Urinary bladder (tissue), 4 donors: ENCODE data around the gene MSRB1. TPM values are rescaled to one million over a fixed set of nuclear protein-coding genes. Genes with fewer than 3 reads are reported as not detected.
"Not testable (repeated sequence)": the region's sequence is repeated elsewhere in the genome, so short reads cannot be mapped to it uniquely, and the experiment has no call there.

Source experiments
- DNase-seq: peaks from one replicate; pipeline ENCODE4 v3.0.0-alpha.2; 2015; ENCODE audit errors: extremely low spot score
- H3K27ac ChIP-seq: one replicate; pipeline ENCODE4 v1.5.1; 2013; ENCODE audit warnings: low read depth, mild to moderate bottlenecking, moderate library complexity
- H3K36me3 ChIP-seq: one replicate; pipeline ENCODE4 v1.6.1; 2013; ENCODE audit warnings: mild to moderate bottlenecking, moderate library complexity; ENCODE audit not compliant: insufficient read depth
- H3K4me1 ChIP-seq: one replicate; pipeline ENCODE4 v1.6.1; 2013; ENCODE audit warnings: mild to moderate bottlenecking, moderate library complexity; ENCODE audit not compliant: insufficient read depth
- H3K4me3 ChIP-seq: one replicate; pipeline ENCODE4 v1.5.1; 2013; ENCODE audit warnings: low read depth, low read length
- WGBS: extraction: QIAGEN DNeasy Blood & Tissue Kit; methylation state at CpG from one replicate; pipeline ENCODE4 v1.1.7; 2013; 5-methylcytosine and 5-hydroxymethylcytosine counted together
- polyA plus RNA-seq: library from polyadenylated mRNA; stranded (reverse); fragments of 200-250 nt; gene quantifications from one replicate; pipeline ENCODE4 v1.2.3, GENCODE V29; 2013
- total RNA-seq: library from RNA; depleted of rRNA; stranded (reverse); fragments of >200 nt; gene quantifications from one replicate; pipeline ENCODE4 v1.2.3, GENCODE V29; 2014
- donor health status: healthy with polysubstance abuse.
- donor health status: healthy.

Gene MSRB1
- total and polyA plus RNA-seq, 2 donors = 4.0 to 107 TPM

DNA sequence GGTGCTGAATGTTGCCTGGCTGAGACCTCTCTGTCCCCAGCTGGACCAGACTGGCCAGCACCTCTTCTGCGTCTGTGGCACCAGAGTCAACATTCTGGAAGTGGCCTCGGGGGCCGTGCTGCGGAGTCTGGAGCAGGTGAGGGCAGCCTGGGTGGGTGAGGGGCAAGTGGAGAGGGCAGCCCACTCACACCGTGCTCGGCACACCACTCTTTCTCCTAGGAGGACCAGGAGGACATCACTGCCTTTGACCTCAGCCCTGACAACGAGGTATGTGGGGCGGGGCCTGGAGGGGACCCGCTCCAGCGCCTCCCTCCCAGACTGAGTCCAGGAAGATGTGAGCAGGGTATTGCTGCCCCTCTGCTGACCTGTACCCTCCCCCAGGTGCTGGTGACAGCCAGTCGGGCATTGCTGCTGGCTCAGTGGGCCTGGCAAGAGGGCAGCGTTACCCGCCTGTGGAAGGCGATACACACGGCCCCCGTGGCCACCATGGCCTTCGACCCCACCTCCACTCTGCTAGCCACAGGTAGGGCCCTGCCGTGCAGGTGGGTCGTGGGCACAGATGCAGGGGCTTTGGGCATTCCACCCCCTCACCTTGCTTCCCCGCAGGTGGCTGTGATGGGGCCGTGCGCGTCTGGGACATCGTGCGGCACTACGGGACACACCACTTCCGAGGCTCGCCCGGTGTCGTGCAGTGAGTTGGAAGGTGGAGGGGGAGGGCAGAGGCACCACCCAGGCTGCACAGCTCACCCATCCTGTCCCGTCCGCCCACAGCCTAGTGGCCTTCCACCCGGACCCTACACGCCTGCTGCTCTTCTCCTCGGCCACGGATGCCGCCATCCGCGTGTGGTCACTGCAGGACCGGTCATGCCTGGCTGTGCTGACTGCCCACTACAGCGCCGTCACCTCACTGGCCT, 31.4 kb upstream of the MSRB1 start:
- peaks cover 10% of the 10 kb centered on the region for H3K36me3 ChIP-seq
- peaks cover 1% of the 10 kb centered on the region for H3K4me1 ChIP-seq
- H3K27ac ChIP-seq = no peak overlapping the region
- H3K4me3 ChIP-seq = no peak overlapping the region
- 94% methylated on average over 42 of the region's 42 CpGs for WGBS
- no peak for DNase-seq

DNA sequence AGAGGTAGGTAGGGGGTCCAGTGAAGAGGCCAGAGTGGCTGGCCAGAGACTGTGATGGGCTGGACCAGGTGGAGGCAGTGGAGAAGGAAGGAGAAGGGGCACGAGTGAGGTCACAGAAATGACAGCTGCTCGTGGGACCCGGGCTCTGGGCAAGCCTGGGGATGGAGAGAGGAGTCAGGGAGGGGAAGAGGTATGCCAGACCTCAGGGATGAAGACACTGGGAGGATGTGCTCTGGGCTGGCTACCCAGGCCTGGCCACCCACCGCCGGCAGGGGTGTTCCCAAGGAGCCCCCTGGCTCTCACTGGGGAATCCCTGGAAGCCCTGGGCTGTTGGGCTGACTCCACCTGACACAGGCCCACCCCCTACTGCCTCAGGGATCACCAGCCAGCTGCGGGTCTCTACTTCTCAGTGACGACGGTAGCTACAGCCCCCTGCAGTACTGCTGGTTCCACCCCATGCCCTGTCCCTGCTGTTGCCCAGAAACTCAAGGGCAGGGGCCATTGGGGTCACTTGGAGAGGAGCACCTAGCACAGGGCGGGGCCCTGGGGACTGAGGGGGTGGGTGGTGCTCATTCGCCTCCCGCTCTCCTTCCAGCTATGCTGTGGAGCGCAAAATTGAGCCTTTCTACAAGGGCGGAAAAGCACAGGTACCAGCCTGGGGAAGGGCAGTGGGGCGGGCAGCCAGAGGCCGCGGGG, 30.6 kb upstream of the MSRB1 start:
- 92% methylated on average over 16 of the region's 16 CpGs for WGBS
- DNase-seq = no peak
- H3K4me1 ChIP-seq = peaks cover 1% of the 10 kb centered on the region
- peaks cover 10% of the 10 kb centered on the region for H3K36me3 ChIP-seq
- no peak overlapping the region for H3K27ac ChIP-seq
- H3K4me3 ChIP-seq = no peak overlapping the region

DNA sequence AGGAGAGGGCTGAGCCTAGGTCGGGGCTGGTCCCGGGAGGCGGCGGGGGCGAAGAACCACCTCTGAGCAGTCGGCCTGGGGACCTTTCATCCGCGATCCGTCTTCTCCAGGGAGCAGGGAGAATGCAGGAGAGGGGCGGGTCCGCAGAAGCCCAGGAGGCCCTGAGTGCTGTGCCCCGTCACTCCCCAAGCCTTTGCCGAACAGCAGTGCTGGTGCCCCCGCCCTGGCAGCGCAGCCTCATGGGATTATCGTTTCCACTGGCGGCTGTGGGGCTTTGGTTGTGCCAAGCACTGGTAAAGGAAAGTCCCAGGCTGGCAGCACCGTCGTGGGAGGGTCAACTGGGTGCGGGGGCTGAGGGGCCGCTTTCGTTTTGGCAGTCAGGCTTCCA, 29.5 kb upstream of the MSRB1 start:
- Histone ChIP-seq H3K27ac (no peak overlapping the region), H3K4me3 (peak overlapping the region; percentile 99), H3K36me3 (peaks cover 8% of the 10 kb centered on the region), H3K4me1 (peaks cover 1% of the 10 kb centered on the region)
- DNase-seq = no peak
- WGBS = 3% methylated on average over 22 of the region's 22 CpGs

DNA sequence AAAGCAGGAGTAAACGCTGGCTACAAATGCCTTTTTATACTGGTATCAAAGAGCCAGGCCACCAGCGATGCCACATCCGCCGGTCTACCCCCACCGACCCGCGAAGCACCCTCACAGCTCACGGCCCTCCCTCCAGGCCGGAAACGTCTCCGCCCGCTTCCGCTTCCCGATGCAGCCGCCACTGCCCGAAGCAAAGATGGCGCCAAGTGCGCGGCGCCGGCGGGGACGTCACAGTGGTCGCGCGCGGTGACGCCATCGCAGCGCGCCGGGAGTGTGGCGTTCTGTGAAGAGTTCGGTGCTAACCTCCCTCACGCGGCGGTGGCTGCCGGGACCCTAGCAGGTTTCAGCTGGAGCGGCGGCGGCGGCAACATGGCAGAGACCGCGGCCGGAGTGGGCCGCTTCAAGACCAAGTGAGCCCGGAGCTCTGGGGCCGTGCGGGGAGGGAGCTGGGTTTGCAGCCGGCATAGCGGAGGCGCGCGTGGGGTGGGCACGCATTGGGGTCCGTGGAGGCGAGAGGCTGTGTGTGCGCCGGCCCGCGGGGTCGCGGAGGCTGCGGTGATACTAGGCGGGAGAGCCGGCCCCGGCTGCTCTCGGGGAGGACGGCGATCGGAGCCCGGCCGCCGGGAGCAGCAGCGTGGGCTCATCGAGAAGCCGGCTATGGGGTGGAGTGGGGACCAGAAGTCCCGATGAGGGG, 28.9 kb upstream of the MSRB1 start, which contains the start of gene TBL3:
TSS of gene TBL3 (plus strand) at position 258 of the 694 bp plus-strand sequence. CDS start at position 370, 112 bp downstream.
- DNase-seq = peak; percentile 76
- Histone ChIP-seq H3K4me3 (peak within 1 kb of the TSS; percentile 99), H3K27ac (peak within 1 kb of the TSS; percentile 95), H3K4me1 (peaks cover 1% of the 10 kb centered on the region), H3K36me3 (peaks cover 6% of the 10 kb centered on the region)
- under 1% methylated on average over 78 of the region's 78 CpGs for WGBS

DNA sequence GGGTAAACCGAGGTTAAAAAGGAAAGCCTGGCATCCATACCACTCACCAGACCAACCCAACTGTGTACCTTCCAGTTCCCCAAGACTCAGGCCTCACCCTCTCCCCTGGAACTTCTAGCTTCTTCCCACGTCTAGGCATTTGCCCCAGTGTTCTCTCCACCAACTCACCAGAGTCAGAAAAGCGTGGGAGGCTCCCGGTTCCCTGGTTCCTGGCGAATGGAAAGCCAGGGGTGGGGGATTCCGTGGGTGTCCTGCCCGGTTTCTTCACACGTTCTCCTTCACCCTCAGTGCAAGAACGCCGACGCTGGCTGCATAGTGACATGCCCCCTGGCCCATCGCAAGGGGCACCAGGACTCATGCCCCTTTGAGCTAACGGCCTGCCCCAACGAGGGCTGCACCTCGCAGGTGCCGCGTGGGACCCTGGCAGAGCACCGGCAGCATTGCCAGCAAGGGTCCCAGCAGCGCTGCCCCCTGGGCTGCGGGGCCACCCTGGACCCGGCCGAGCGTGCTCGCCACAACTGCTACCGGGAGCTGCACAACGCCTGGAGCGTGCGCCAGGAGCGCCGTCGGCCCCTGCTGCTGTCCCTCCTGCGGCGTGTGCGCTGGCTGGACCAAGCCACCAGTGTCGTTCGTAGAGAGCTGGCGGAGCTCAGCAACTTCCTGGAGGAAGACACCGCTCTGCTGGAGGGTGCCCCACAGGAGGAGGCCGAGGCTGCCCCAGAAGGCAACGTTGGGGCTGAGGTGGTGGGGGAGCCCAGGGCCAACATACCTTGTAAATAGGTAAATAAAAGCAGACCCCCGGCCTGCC, 25.4 kb upstream of the MSRB1 start:
- Histone ChIP-seq H3K4me3 (no peak overlapping the region), H3K36me3 (no peaks in the 10 kb centered on the region), H3K27ac (no peak overlapping the region), H3K4me1 (peaks cover 1% of the 10 kb centered on the region)
- WGBS = 88% methylated on average over 41 of the region's 41 CpGs
- DNase-seq = no peak

DNA sequence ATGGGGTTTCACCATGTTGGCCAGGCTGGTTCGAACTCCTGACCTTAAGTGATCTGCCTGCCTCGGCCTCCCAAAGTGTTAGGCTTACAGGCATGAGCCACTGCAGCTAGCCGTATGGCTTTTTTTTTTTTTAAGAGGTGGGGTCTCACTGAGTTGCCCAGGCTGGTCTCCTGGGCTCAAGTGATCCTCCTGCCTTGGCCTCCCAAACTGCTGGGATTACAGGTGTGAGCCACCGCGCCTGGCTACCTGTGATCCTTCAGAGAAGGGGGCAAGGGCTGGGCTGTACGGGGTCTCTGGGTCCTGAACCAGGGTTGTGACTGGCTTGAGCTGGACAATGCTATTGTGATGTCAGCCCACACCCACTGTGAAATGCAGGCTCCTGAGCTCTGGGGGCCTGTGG, 23.5 kb upstream of the MSRB1 start, which contains the start of gene RNF151:
TSS of gene RNF151 (plus strand) at position 397 of the 400 bp plus-strand sequence. CDS start 26 bp downstream, outside the sequence.
- DNase-seq = no peak
- Histone ChIP-seq H3K36me3 (no peaks in the 10 kb centered on the region), H3K4me3 (no peak within 1 kb of the TSS), H3K4me1 (peaks cover 1% of the 10 kb centered on the region), H3K27ac (no peak within 1 kb of the TSS)
- WGBS = 97% methylated on average over 6 of the region's 6 CpGs

DNA sequence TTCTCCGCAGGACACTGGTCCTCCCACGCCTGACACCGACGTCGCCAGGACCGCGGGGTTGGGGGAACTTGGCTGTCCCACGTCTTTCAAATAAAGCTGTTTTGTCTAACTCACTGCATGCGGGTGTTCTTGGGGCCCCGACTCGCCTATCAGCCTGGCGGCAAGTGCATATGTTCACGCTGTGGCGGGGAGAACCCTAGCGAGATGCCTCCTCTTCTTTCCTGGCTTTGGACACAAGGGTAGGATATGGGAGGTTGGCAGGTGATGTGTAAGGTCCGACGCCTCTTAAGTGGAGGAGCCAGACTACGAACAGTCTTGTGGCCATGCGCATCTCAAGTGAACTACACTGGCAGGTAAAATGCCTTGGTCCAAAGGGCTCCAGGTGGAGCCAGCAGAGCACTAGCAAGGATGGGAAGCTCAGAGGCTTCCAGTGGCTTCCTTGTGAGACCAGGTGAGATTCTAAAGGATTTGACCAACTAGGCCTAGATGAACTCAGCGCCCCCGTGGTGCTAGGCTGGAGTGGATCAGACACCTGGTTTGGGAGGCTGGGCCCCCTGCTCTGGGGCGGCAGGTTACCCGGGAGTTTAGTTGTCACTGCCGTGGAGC, 22.5 kb upstream of the MSRB1 start:
- no peak for DNase-seq
- peak overlapping the region; percentile 90 for H3K27ac ChIP-seq
- 22% methylated on average over 24 of the region's 24 CpGs for WGBS
- H3K36me3 ChIP-seq = no peaks in the 10 kb centered on the region
- H3K4me1 ChIP-seq = no peaks in the 10 kb centered on the region
- H3K4me3 ChIP-seq = peak overlapping the region; percentile 68

DNA sequence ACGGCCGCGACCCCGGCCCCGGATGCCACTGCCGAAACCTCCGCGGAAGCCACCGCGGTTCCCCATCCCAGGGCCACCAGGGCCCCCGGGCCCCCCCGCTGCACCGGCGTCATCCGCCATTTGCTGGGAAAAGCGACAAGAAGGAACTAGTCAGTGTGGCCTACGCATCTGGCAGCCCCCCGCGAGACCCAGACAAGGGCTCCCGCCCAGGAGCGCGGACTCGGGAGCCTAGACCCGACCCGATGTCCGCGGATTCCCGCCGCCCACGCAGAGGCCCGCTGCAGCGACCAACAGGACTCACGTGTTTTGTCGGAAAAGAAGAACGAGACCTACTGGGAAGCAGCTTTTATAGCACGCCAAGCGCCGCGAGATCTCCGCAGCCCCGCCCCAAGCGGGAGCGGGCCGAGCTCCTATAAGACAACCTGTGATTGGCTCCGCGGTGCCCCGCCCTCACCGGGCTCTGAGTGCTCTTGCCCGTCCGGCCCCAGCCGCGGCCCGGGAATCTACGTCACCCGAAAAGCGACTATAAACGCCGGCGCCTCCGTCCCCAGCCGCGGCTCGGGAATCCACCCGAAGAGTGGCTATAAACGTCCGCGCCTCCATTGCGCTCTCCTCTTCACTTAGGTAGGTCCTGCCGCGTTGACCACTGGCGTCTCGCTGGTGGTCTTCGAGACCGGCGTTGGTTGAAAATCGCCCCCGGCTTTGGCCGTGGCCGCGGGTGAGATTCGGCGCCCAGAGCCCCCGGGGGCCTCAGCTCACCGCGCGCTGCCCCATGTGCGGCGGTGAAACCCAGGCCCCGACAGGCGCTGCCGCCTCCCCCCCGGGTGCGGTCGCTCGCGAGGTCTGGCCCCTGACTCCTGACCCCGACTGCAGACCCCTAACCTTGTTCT, 21.8 kb upstream of the MSRB1 start, which contains the start of gene RPS2:
TSS of gene RPS2 (minus strand) at position 321 of the 890 bp plus-strand sequence. CDS start at position 120, 201 bp downstream.
- peak; percentile 96 for DNase-seq
- Histone ChIP-seq H3K4me3 (peak within 1 kb of the TSS; percentile 68), H3K27ac (peak within 1 kb of the TSS; percentile 90), H3K4me1 (no peaks in the 10 kb centered on the region), H3K36me3 (no peaks in the 10 kb centered on the region)
- WGBS = under 1% methylated on average over 97 of the region's 97 CpGs

DNA sequence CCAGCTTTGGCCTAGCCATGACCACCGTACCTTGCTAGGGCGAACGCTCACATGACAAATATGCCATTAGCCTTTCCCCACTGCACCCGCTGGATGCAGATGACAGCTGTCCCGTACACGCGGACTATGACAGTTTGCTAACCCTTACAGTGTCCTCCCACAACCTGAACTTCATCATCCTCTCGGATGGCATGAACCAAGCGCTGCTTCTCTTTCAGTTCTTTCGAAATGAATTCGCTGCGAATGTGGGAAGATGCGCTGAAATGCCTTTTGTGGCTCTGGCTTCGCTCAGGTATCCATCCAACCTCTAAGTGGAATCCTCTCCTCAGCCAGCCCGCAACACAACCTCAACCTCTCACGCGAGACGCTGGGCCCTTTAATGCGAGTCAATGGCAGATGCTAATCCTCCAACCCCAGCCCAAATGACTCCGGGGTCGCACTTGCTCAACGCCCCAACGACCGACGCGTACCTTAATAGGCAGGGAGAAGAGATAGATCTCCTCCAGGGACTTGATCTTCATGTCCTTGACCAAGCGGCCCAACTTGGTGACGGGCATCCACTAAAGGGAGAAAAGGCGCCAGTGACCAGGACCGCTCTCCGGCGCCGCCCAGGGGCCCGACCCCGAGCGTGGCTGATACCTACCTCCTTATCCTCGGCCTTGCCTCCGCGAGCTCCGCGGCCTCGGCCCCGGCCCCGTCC, 21.0 kb upstream of the MSRB1 start:
- Histone ChIP-seq H3K4me1 (no peaks in the 10 kb centered on the region), H3K36me3 (no peaks in the 10 kb centered on the region)
- WGBS = 9% methylated on average over 44 of the region's 44 CpGs

DNA sequence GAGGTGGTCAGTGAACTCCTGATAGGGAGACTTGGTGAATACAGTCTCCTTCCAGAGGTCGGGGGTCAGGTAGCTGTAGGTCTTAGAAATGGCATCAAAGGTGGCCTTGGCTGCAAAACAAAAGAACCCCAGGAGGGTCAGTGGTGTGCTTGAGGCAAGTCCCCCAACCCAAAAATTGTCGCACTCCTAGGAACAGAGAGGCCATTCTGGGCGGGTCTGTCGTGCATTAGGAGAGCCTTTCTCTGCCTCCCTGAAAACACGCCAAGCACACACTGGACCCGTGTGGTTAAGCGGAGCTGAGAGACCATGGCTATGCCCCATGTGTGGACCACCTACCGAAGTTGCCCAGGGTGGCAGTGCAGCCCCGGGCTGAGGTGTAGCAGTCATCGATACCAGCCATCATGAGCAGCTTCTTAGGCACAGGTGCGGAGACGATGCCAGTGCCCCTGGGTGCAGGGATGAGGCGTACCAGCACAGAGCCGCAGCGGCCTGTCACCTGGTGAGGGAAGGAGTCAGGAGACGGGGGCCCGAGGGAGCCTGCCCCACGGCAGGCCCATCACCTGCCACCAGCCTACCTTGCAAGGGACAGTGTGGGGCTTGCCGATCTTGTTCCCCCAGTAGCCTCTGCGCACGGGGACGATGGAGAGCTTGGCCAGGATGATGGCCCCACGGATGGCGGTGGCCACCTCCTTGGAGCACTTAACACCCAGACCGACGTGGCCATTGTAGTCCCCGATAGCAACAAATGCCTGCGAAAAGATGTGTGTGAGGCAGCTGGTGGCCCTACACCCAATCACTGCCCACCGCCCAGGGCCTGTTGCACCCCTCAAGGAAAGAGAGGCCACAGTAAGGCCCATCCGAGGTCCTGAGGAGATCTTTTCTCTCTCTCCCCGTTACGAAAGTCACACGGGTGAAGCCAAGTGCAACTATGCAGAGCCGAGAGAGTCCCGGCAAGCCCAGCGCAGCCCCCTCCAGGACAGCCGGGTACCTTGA, 19.5 kb upstream of the MSRB1 start:
- 89% methylated on average over 37 of the region's 37 CpGs for whole genome bisulfite sequencing
- not testable (repeated sequence) for H3K27ac ChIP-seq, H3K4me1 ChIP-seq, DNase-seq, H3K36me3 ChIP-seq, H3K4me3 ChIP-seq

More for the DNA sequence above, 21.0 kb upstream of the MSRB1 start:
- H3K4me3 ChIP-seq = peak overlapping the region; percentile 51
- peak overlapping the region; percentile 89 for H3K27ac ChIP-seq
- no peak for DNase-seq
